IMR-90 (cell line): ENCODE data around the gene FRMD3.

ENCODE experiments used
- CEBPB ChIP-seq: IDR thresholded peaks from 2 replicates; pipeline ENCODE4 v1.6.1; 2012; ENCODE audit warnings: low read depth, low read length, improper control_type of control experiment
- ELK1 ChIP-seq: fragments of 150-350 bp; IDR thresholded peaks from 2 replicates; pipeline ENCODE4 v1.6.1; 2016; ENCODE audit warnings: low read depth, mild to moderate bottlenecking, low read length, moderate library complexity, borderline replicate concordance
- FOS ChIP-seq: fragments of 150-350 bp; IDR thresholded peaks from 2 replicates; pipeline ENCODE4 v1.6.1; 2016; ENCODE audit warnings: low read depth, low read length
- MAFK ChIP-seq: IDR thresholded peaks from 2 replicates; pipeline ENCODE4 v1.6.1; 2012; ENCODE audit warnings: low read depth, low read length, improper control_type of control experiment
- POLR2A ChIP-seq: IDR thresholded peaks from 2 replicates; pipeline ENCODE4 v1.6.1; 2012; ENCODE audit warnings: mild to moderate bottlenecking, low read depth, low read length
- RAD21 ChIP-seq: IDR thresholded peaks from 2 replicates; pipeline ENCODE4 v1.6.1; 2012; ENCODE audit warnings: low read length, improper control_type of control experiment
- RCOR1 ChIP-seq: IDR thresholded peaks from 2 replicates; pipeline ENCODE4 v1.6.1; 2012; ENCODE audit warnings: mild to moderate bottlenecking, low read length, improper control_type of control experiment; ENCODE audit not compliant: insufficient replicate concordance
- RFX5 ChIP-seq: IDR thresholded peaks from 2 replicates; pipeline ENCODE4 v1.8.0; 2012; ENCODE audit warnings: low read depth, mild to moderate bottlenecking, low read length, moderate library complexity
- SMC3 ChIP-seq: fragments of 150-350 bp; IDR thresholded peaks from 2 replicates; pipeline ENCODE4 v1.6.1; 2016; ENCODE audit warnings: low read depth, mild to moderate bottlenecking, antibody characterized with exemption, low read length, moderate library complexity
- USF2 ChIP-seq: fragments of 150-350 bp; IDR thresholded peaks from 2 replicates; pipeline ENCODE4 v1.6.1; 2017; ENCODE audit warnings: mild to moderate bottlenecking, antibody characterized with exemption, low read length, low read depth
- TF ChIP-seq, protein P1 (sequence below): conservative IDR thresholded peaks from 2 replicates; pipeline ENCODE4 v1.5.1; 2012; ENCODE audit warnings: mild to moderate bottlenecking, low read depth, low read length, improper control_type of control experiment

- TF ChIP-seq, protein P1, sequence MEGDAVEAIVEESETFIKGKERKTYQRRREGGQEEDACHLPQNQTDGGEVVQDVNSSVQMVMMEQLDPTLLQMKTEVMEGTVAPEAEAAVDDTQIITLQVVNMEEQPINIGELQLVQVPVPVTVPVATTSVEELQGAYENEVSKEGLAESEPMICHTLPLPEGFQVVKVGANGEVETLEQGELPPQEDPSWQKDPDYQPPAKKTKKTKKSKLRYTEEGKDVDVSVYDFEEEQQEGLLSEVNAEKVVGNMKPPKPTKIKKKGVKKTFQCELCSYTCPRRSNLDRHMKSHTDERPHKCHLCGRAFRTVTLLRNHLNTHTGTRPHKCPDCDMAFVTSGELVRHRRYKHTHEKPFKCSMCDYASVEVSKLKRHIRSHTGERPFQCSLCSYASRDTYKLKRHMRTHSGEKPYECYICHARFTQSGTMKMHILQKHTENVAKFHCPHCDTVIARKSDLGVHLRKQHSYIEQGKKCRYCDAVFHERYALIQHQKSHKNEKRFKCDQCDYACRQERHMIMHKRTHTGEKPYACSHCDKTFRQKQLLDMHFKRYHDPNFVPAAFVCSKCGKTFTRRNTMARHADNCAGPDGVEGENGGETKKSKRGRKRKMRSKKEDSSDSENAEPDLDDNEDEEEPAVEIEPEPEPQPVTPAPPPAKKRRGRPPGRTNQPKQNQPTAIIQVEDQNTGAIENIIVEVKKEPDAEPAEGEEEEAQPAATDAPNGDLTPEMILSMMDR, result no peak
- TF ChIP-seq POLR2A, result no peak
- TF ChIP-seq CEBPB, result no peak
- no peak for TF ChIP-seq ELK1
- TF ChIP-seq SMC3, result no peak
- TF ChIP-seq USF2, result no peak
- TF ChIP-seq MAFK, result no peak
- no peak for TF ChIP-seq FOS
- no peak for TF ChIP-seq RAD21
- no peak for TF ChIP-seq RFX5
- TF ChIP-seq RCOR1, result no peak
Measured at GRCh38 chr9:83447351-83447750, 90.8 kb downstream of the FRMD3 start.
